ENCODE data around the gene ANKRD60.

- TF ChIP-seq CTCF (IDR thresholded peaks at IDR 0.05) (no peak), JUN (CRISPR knock-in tag; IDR thresholded peaks at IDR 0.05) (no peak), EMX1 (CRISPR knock-in tag; IDR thresholded peaks at IDR 0.05) (no peak), TEAD4 (CRISPR knock-in tag; IDR thresholded peaks at IDR 0.05) (no peak), GRHL2 (CRISPR knock-in tag; IDR thresholded peaks at IDR 0.05; ENCODE audit: insufficient replicate concordance, severe bottlenecking) (no peak), ATF3 (CRISPR knock-in tag; conservative IDR thresholded peaks at IDR 0.05) (no peak), MAX (CRISPR knock-in tag; IDR thresholded peaks at IDR 0.05) (no peak), ZNF219 (CRISPR knock-in tag; IDR thresholded peaks at IDR 0.05; ENCODE audit: borderline replicate concordance) (no peak), ELF4 (CRISPR knock-in tag; IDR thresholded peaks at IDR 0.05; ENCODE audit: low read depth) (no peak), TCF7 (CRISPR knock-in tag; IDR thresholded peaks at IDR 0.05; ENCODE audit: low read depth) (no peak), SP1 (CRISPR knock-in tag; conservative IDR thresholded peaks at IDR 0.05) (no peak)
- TF ChIP-seq, protein P1, sequence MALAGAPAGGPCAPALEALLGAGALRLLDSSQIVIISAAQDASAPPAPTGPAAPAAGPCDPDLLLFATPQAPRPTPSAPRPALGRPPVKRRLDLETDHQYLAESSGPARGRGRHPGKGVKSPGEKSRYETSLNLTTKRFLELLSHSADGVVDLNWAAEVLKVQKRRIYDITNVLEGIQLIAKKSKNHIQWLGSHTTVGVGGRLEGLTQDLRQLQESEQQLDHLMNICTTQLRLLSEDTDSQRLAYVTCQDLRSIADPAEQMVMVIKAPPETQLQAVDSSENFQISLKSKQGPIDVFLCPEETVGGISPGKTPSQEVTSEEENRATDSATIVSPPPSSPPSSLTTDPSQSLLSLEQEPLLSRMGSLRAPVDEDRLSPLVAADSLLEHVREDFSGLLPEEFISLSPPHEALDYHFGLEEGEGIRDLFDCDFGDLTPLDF (CRISPR knock-in tag; IDR thresholded peaks at IDR 0.05): no peak
- TF ChIP-seq, protein P2, sequence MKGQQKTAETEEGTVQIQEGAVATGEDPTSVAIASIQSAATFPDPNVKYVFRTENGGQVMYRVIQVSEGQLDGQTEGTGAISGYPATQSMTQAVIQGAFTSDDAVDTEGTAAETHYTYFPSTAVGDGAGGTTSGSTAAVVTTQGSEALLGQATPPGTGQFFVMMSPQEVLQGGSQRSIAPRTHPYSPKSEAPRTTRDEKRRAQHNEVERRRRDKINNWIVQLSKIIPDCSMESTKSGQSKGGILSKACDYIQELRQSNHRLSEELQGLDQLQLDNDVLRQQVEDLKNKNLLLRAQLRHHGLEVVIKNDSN (CRISPR knock-in tag; IDR thresholded peaks at IDR 0.05): no peak
- TF ChIP-seq, protein P3, sequence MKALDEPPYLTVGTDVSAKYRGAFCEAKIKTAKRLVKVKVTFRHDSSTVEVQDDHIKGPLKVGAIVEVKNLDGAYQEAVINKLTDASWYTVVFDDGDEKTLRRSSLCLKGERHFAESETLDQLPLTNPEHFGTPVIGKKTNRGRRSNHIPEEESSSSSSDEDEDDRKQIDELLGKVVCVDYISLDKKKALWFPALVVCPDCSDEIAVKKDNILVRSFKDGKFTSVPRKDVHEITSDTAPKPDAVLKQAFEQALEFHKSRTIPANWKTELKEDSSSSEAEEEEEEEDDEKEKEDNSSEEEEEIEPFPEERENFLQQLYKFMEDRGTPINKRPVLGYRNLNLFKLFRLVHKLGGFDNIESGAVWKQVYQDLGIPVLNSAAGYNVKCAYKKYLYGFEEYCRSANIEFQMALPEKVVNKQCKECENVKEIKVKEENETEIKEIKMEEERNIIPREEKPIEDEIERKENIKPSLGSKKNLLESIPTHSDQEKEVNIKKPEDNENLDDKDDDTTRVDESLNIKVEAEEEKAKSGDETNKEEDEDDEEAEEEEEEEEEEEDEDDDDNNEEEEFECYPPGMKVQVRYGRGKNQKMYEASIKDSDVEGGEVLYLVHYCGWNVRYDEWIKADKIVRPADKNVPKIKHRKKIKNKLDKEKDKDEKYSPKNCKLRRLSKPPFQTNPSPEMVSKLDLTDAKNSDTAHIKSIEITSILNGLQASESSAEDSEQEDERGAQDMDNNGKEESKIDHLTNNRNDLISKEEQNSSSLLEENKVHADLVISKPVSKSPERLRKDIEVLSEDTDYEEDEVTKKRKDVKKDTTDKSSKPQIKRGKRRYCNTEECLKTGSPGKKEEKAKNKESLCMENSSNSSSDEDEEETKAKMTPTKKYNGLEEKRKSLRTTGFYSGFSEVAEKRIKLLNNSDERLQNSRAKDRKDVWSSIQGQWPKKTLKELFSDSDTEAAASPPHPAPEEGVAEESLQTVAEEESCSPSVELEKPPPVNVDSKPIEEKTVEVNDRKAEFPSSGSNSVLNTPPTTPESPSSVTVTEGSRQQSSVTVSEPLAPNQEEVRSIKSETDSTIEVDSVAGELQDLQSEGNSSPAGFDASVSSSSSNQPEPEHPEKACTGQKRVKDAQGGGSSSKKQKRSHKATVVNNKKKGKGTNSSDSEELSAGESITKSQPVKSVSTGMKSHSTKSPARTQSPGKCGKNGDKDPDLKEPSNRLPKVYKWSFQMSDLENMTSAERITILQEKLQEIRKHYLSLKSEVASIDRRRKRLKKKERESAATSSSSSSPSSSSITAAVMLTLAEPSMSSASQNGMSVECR (CRISPR knock-in tag; IDR thresholded peaks at IDR 0.05; ENCODE audit: borderline replicate concordance): no peak
Observed at GRCh38 chr20:58177799-58178198, 50.7 kb downstream of the ANKRD60 start.

Data from WTC11 (cell line).